Medulla oblongata (tissue), 1 donor: Measurements from ENCODE around the gene DMBX1.

Source experiments
- DNase-seq: peaks from one replicate; pipeline ENCODE4 v3.0.0-alpha.2; 2015; ENCODE audit errors: extremely low spot score

Gene DMBX1

DNA sequence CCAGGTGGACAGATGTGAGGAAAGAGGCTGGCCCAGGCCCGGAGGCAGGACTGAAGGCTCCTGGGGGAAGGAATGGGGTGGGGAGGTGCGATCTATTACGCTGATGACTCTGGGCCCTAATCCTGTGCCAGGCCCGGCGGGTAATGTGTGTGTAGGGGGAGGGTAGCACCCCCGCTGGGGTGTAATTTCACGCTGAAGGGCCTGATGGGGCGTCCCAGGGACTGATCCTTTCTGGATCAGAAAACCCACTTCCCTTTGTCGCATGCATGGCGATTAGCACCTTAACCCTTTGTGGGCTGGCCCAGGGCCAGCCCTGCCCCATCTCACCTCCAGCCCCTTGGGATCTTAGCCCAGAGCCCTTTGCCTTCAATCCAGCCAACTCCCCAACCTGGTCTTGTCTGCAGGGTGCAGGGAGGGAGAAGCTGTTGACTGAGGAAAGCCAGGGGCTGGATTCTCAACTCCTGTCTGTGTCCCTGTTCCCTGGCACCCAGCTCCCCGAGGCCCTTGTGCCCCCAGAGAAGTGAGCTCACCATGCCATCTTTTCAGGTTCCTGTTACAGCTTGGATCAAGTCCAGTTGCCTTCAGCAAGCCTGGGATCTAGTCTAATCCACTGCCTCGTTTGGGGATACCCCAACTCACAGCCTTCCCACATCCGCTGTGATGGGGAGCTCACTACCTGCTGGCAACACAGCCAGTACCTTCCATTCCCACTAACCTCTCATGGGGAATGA lies 35.8 kb downstream of the DMBX1 start:
- no peak for DNase-seq

DNA sequence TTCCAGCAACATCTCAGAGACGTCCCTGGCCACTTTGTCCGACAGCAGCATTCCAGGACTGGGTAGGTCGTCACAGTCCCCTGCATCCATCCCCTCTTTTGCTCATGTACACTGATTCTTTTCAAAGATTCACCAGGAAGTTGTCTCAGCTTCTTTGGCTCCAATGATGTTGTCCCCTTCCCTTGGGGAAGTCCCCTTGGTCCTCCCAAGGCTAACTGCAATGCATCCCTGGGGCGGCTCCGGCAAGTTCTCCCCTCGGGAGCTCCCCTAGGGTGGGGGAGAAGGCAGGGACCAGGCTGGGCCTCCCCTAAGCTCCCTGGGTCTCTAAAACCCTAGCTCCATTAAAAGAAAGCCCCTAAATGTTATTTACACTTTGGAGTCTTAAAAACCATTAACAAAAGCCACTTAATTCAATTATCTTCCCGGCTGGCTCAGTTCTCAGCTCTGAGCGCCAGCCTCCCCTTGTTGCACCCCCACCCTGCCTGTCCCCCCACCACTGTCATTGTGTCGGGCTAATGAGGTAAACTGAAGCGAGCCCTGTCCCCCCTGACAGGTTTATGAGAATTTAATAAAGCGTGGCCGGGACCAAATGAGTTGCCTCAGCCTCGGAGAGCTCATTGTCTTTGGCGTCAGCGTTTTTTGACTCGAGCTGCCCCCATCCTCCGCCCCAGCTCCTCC lies 36.5 kb downstream of the DMBX1 start:
- no peak for DNase-seq

DNA sequence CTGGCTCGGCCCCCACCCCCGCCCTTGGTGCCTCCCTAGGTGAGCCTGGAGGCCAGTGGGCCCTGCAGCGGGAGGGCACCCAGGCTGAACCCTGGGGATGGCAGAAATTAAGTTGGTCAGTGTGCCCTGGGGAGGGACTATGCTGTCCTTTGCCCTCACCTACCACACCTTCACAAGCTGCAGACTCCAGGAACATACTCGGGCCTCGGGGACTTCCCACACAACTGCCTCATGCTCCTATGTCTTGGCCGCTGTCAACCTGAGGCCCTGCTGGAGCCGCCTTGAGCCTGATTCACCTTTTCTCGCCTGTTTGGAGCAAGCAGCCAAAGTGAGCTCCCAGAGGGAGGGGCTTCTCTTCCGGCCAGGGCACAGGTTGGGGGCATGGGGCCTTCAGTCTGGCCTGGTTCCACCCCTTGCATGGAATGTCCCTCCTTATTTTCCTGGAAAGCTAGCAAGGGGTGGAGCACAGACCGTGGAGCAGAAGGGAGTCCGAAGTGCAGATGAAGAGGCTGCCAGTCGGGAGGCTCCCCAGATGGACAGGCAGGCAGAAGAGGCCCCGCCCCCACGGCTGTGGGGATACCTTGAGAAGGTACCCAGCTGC lies 37.2 kb downstream of the DMBX1 start:
- no peak for DNase-seq

DNA sequence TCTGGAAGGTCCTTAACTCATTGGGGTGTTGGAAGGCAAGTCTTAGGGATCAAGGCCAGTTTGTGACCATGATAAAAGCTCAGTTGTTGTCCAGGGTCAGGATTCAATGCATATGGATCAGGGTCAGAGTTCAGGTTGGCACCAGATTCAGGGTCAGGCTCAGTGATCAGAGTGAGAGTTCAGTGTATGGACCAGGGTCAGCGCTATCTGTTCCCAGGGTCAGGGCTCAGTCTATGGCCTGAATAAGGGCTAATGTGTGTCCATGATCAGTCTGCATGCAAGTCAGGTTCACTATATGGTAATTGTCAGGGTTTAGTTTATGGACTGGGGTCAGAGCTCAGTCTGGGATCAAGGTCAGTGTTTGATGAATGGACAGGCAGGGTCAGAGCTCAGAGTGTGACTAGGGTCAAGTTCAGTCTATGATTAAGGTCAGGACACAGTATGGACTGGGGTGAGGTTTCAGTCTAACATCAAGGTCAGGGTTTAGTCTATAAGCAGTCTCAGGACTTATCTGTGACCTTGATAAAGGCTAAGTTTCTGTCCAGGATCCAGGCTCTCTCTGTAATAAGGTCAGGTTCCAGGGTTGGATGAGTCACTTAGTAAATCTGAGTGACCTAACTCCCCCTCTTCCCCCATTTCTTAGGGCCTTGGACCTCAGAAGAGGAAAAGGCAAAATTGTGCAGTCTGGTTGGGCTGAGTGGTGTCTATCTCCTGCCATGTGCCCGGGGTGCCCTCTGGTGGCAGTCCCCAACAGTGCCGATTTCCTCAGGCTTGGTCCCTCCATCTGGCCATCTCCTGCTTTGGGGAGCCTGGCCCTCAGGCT lies 38.0 kb downstream of the DMBX1 start:
- peak; percentile 87 for DNase-seq

DNA sequence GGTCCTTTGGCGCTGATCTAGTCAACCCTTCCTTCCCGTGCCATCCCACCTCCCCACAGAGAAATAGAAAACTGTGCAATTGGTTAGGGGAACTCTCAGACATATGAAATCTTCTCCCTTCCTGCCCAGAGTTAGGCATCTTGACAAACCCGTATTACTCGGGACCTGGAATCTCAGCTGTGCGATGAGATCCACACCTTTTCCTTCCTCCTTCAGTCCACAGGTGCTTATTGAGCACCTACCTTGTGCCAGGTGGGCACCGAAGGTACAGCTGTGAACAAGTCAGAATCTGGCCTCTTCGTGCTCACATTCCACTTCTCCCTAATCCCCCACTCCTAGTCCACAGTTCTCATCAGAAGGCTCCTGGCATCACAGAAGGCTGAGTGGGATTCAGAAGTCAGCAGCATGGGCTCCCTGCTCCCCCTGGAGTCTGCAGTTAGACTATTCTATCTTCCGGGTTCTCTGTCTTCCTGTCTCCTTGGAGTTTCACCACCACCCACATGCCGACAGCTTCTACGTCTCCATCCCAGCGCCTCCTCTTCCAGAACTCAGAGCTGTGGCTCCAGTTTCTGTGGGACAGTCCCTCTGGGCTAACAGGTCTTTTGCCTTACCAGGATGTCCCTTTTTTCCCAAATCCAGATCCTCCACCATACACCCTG lies 38.8 kb downstream of the DMBX1 start:
- no peak for DNase-seq

DNA sequence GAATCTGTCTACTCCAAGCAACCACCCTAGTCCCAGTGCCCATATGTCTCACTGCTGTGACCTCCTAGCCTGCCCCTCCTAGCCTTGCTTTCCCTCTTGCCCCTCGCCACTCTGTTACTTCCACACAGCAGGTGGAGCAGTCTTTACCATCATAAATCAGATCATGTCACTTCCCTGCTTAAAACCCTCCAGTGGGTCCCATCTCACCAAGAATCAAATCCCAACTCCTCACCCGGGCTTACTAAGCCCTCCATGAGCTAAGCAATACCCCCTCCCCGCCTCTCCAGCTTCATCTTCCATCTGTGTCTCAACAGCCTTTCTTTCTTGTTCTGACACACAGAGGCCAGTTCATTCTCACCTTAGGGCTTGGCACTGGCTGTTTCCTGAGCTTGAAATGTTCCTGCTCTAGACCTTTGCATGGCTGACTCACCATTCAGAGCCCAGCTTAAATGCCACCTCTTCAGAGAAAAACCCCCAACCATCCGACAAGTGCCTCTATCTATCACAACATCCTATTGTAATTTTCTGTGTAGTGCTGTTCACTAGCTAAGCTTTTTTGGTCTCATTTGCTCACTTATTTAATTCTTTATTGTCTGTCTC lies 39.5 kb downstream of the DMBX1 start:
- DNase-seq = no peak

DNA sequence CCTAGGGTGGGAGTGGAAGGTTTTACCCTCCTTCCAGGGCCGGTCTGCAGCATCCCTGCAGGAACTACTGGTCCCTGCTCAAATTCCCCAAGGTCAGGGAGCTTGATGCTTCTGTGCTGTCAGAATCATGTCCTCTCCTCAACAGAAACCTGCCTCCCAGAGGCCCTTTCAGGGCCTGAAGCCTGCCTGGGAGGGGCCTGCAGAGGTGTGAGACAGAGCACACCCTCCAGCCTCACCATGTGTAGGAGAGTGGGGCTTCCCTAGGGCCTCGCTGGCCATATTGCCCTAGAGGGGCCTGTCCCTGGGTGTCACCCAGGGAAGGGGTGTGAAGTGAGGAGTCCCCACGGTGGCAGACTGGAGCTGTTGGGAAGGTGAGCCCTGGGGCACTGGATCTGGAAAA lies 40.7 kb downstream of the DMBX1 start:
- no peak for DNase-seq

DNA sequence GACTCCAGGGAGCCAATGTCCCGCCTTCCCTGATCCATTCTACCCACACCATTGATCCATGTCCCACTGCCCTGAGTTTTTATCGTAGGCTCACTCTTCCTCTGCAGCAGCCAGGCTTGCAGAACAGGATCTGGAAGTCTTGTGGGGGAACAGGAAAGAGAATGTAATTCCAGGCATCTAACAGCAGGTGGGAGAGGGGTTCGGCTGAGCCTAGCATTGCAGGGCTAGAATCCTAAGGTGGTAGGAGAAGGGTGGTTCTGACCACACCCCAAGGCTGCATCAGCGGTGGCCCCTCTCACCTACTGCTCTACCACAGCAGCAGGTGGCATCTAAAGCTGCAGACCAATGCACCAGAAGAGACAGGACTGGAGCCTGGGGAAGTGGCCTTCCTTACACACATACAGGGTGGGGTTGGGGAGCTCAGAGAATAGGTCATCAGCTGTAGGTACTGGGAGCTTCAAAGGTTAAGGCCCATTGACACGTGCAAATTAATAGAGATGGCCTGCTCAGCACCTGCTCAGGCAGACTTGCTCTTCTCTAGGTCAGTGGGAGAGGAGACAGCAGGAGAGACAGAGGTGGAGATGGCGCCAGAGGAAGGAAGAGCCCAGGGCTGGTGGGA lies 41.3 kb downstream of the DMBX1 start:
- no peak for DNase-seq

DNA sequence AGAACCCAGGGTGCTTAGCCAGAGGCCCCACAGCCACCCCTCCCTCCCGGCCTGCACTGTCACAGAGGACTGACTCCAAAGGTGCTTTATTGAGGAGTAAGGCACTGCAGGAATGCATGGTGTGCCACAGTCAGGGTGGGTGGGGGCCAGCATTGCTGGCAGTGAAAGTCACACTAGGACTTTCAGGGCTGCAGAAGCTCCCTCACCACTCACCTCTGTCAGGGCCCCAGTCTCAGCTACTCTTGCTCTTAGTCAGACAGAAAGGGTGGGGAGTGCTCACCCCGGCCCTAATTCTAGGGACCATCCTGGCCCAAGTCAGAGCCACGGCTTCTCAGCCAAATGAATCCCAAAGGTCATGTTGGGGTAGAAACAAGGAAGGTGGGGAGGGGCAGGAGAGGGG lies 42.5 kb downstream of the DMBX1 start:
- no peak for DNase-seq

DNA sequence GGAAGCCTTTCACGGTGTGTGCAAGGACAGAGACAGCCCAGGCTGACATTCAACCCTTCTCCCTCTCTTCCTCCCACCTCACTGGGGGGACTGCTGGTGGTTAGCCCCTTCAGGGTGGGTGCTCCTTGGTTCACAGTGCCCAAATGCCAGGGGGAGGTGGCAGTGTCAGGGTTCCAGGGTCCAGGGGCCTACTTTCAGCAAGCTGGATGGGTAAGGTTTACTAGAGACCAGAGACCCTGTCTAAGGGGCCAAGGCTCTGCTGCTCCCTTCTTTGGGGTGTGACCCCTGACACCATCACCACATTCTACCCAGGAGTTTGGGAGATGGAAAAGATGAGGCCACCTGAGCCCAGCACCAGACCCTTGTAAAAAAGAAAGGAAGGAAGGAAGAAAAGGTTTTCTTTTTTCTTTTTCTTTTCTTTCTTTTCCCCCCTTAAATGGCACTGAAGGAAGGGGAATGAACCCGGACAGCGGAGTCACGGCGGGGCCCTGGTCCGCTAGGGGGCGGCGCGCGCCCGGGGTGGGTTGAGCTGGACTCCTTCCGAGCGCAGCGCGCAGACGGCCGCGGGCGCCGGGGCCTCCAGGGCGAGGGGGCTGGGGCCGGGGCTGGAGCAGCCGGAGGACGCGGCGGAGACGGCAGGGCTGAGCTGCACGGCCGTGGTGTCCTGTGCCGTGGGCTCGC lies 43.0 kb downstream of the DMBX1 start:
- peak; percentile 70 for DNase-seq

DNA sequence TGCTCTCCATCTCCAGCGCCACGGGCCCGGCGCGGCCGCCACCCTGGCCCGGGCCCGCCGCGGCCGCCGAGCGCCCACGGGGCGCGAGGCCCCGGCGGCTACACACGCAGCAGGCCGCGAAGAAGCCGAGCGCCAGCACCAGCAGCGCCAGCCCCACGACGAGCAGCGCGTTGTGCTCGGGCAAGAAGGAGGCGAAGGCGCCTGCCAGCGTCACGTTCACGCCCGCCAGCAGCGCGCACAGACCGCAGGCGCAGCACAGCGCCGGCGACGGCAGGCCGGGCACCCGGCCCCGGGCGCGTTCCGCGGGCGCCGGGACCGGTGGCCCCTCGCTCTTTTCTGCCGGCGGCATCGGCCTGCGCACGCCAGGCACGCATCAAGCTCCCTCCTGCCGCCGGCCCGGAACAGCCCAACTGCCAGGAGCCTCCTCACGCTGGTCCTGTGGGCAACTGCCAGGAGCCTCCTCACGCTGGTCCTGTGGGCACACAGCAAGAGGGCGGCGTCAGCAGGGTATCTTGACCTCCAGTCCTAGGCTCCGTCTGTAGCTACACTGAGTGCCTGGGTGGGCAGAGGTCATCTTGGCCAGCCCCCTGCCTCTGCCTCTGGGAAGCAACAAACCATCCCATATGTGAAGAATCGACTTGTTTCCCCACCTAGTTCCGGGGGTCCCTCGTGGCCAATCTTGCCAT lies 43.7 kb downstream of the DMBX1 start:
- no peak for DNase-seq

DNA sequence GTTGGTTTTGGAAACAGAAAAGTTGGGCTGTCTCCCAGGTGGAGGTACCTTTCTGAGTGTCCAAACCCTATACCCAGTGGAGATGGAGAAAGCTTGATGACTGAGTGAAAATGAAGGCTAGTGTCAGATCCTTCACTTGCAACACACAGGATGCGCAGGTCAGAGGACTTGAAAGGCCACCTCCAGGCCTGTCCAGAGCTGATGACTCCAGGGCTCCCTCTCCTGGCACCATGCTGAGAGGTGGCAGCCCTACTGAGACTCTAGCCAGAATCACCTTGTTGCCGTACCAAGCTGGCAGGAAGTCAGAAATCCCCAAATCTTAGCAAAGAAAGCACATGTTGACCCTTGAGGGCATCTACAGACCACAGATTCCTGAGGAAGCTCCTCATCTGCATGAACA lies 45.4 kb downstream of the DMBX1 start:
- DNase-seq = no peak

DNA sequence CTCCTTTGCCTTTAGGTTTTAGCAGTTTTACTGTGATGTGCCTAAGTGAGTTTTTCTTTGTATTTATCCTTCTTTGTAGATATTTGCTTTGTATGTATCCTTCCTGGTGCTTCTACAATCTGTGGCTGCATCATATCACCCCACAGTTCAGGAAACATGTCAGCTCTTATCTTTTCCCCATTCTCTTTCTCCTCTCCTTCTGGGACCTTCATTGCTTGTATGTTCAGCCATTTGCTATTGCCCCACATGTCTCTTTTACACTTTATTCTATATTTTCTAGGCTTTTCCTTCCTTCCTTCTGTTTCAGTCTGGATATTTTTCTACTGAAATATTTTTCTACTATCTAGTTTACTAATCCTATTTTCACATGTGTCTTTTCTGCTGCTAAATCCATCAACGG lies 46.9 kb downstream of the DMBX1 start:
- DNase-seq = no peak

DNA sequence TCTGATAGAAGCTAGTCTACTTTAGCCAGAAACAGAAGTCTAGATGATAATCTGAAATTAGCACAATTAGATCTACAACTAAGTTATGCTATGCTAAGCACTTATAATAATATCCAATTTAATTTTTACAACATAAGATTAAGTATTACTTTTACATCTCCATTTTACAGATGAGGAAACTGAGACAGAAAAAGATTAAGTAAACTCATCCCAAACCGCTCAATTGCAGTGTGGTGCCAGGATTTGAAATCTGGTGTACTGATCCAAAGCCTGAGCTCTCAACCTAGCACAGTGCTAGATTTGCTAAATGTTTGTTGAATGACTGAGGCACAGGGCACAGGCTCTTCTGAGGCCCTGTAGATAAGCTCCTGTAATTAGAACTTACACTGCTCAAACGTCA lies 48.0 kb downstream of the DMBX1 start:
- no peak for DNase-seq

DNA sequence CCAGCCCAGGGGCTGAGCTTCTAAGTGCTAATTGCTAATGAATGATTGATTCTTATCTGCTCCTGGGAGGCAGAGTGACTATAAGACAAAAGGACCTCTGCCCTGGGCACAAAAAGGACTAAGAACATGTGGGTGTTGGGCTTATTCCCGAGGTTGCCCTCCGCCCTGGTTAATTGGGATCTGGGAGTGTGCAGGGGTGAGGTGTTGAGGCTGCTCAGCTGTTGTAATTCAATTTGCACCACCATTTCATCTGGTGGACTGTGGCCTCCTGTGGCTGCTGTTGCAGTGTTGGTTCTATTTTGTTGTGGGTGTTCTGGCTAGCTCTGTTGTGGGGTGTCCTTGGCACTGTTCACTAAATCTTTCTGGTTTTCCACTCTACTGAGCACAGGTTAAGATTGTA lies 48.5 kb downstream of the DMBX1 start:
- DNase-seq = no peak
